Neural progenitor cell (in vitro differentiated cells): ENCODE data around the gene KLHL3.

Source experiments
- EZH2phosphoT487 ChIP-seq: fragments of 200-600 bp; sonication (generic); IDR thresholded peaks from 2 replicates; pipeline ENCODE4 v1.6.1; 2017; ENCODE audit warnings: antibody characterized with exemption
- TF ChIP-seq, protein P1 (sequence below): fragments of 200-600 bp; sonication (generic); IDR thresholded peaks from 2 replicates; pipeline ENCODE4 v1.5.1; 2017; ENCODE audit warnings: antibody characterized with exemption, mild to moderate bottlenecking

DNA sequence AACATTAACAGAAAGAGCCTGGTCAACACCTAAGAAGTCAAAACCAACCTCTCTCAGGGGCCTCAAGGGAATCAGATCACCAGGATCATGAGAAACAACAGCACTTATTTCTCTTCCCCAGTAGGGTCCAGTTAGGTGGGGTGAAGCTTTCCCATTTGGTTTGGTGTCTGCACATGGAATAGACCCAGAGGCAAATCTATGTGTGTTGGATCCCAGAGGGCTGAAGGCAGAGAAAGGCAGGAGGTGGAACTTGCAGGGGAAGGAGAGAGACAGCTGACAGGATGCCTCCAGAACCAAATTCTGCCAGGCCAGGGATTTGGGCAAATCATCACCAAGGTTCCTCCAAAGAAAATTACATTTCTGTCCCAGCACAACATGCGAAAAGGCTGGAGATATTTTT, 132.0 kb downstream of the KLHL3 start:
- TF ChIP-seq EZH2phosphoT487: no peak
- TF ChIP-seq, protein P1, sequence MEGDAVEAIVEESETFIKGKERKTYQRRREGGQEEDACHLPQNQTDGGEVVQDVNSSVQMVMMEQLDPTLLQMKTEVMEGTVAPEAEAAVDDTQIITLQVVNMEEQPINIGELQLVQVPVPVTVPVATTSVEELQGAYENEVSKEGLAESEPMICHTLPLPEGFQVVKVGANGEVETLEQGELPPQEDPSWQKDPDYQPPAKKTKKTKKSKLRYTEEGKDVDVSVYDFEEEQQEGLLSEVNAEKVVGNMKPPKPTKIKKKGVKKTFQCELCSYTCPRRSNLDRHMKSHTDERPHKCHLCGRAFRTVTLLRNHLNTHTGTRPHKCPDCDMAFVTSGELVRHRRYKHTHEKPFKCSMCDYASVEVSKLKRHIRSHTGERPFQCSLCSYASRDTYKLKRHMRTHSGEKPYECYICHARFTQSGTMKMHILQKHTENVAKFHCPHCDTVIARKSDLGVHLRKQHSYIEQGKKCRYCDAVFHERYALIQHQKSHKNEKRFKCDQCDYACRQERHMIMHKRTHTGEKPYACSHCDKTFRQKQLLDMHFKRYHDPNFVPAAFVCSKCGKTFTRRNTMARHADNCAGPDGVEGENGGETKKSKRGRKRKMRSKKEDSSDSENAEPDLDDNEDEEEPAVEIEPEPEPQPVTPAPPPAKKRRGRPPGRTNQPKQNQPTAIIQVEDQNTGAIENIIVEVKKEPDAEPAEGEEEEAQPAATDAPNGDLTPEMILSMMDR: no peak
